ENCODE measurements around the gene PPM1N. TPM values are rescaled to one million over a fixed set of nuclear protein-coding genes. Genes with fewer than 3 reads are reported as not detected.

Gene PPM1N
- total and polyA plus RNA-seq, 2 of the 13 experiments (the other 11 are each of a cell fraction or from before 2014, with no cell fraction given): 0.31 to 1.8 TPM

DNA sequence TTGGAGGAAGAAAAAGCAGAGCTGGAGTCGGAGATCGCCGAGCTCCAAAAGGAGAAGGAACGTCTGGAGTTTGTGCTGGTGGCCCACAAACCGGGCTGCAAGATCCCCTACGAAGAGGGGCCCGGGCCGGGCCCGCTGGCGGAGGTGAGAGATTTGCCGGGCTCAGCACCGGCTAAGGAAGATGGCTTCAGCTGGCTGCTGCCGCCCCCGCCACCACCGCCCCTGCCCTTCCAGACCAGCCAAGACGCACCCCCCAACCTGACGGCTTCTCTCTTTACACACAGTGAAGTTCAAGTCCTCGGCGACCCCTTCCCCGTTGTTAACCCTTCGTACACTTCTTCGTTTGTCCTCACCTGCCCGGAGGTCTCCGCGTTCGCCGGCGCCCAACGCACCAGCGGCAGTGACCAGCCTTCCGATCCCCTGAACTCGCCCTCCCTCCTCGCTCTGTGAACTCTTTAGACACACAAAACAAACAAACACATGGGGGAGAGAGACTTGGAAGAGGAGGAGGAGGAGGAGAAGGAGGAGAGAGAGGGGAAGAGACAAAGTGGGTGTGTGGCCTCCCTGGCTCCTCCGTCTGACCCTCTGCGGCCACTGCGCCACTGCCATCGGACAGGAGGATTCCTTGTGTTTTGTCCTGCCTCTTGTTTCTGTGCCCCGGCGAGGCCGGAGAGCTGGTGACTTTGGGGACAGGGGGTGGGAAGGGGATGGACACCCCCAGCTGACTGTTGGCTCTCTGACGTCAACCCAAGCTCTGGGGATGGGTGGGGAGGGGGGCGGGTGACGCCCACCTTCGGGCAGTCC is 25.5 kb upstream of the PPM1N start (continued):
- TF ChIP-seq, protein P1, sequence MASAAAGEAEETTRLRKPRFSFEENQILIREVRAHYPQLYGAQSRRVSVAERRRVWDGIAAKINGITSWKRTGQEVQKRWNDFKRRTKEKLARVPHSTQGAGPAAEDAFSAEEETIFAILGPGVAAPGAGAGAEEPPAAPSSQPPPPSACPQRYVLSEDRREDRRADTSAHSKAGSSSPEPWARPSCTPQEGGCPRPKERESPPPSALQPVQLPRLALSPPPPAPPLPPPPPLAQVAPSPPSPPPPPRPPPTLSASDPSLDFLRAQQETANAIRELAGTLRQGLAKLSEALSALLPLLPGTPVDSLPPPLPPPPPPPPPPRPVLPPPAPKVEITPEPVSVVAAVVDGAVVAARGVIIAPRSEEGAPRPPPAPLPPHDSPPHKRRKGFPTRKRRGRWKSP (CRISPR knock-in tag; IDR thresholded peaks at IDR 0.05): no peak
- TF ChIP-seq ETV6 (CRISPR knock-in tag; conservative IDR thresholded peaks at IDR 0.05) (no peak), NFKB2 (CRISPR knock-in tag; IDR thresholded peaks at IDR 0.05; ENCODE audit: borderline replicate concordance) (no peak)
- TF ChIP-seq, protein P2, sequence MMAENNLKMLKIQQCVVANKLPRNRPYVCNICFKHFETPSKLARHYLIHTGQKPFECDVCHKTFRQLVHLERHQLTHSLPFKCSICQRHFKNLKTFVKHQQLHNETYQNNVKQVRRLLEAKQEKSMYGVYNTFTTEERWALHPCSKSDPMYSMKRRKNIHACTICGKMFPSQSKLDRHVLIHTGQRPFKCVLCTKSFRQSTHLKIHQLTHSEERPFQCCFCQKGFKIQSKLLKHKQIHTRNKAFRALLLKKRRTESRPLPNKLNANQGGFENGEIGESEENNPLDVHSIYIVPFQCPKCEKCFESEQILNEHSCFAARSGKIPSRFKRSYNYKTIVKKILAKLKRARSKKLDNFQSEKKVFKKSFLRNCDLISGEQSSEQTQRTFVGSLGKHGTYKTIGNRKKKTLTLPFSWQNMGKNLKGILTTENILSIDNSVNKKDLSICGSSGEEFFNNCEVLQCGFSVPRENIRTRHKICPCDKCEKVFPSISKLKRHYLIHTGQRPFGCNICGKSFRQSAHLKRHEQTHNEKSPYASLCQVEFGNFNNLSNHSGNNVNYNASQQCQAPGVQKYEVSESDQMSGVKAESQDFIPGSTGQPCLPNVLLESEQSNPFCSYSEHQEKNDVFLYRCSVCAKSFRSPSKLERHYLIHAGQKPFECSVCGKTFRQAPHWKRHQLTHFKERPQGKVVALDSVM (CRISPR knock-in tag; IDR thresholded peaks at IDR 0.05): no peak

DNA sequence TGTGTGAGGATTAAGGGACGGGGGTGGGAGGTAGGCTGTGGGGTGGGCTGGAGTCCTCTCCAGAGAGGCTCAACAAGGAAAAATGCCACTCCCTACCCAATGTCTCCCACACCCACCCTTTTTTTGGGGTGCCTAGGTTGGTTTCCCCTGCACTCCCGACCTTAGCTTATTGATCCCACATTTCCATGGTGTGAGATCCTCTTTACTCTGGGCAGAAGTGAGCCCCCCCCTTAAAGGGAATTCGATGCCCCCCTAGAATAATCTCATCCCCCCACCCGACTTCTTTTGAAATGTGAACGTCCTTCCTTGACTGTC is 24.9 kb upstream of the PPM1N start:
- in situ Hi-C loops (cut with HindIII; ENCODE audit: extremely low pct_ligation_motif_present, low pct_unique_long_range_greater_than_20kb): loop anchor here (10.0 kb wide), 1 partner anchor 49 kb away; the partner anchor contains the start of gene ERCC1
- Histone ChIP-seq H2AFZ (ENCODE audit: low read length) (no peak overlapping the region), H3K4me2 (ENCODE audit: low read depth, low read length) (no peak overlapping the region), H3K36me3 (replicated peaks in 1 of 2; ENCODE audit: control insufficient read depth in 1 of 2, insufficient read depth in 2 of 2, low read length in 2 of 2) (no peaks in the 10 kb centered on the region), H3K9me3 (ENCODE audit: low read length) (no peaks in the 10 kb centered on the region), H3K27ac (ENCODE audit: extremely low read length, insufficient read depth, low read length) (no peak overlapping the region), H3K4me1 (ENCODE audit: insufficient read depth, low read length) (peaks cover 36% of the 10 kb centered on the region), H3K9ac (ENCODE audit: insufficient read depth, low read depth, low read length) (no peak overlapping the region), H3K79me2 (ENCODE audit: insufficient read depth, low read length) (no peaks in the 10 kb centered on the region), H4K20me1 (ENCODE audit: insufficient read depth, low read length) (peaks cover 4% of the 10 kb centered on the region; the same call in 1 of the 2 replicates), H3K27me3 (ENCODE audit: control insufficient read depth in 1 of 2, insufficient read depth in 2 of 2, low read length in 2 of 2) (peaks cover 0 to 10% of the 10 kb centered on the region in 2 experiments; a peak in 1 of 5 replicates), H3K4me3 (replicated peaks in 1 of 3; ENCODE audit: insufficient read depth in 1 of 3, low read depth in 2 of 3, low read length in 3 of 3) (no peak overlapping the region)
- TF ChIP-seq TARDBP (CRISPR knock-in tag; IDR thresholded peaks at IDR 0.05): no peak
- no peak for TF ChIP-seq RBAK (CRISPR knock-in tag; IDR thresholded peaks at IDR 0.05)
- ATAC-seq (no peak), FAIRE-seq (no peak), DNase-seq (ENCODE audit: low spot score) (no peak)
- no TSS peak for BruUV-seq (replicated peaks)
- 25% methylated on average over 4 of the region's 5 CpGs for WGBS (ENCODE audit: low lambda C conversion rate)
- CTCF ChIA-PET (ENCODE audit: low intra/inter-chr PET ratio, low total read pairs): no interaction called here
- intact Hi-C loops (cut with micrococcal nuclease; ENCODE audit: unreplicated experiment): no loop called here
- POLR2A ChIA-PET: no interaction called here
